MV-4-11 (cell line): Measurements from ENCODE around the gene GRB7.
"Not testable (repeated sequence)": the region's sequence is repeated elsewhere in the genome, so short reads cannot be mapped to it uniquely, and the experiment has no call there.

Experiments
- DNase-seq: peaks from one replicate; lab custom pipeline; 2025; lab: John Stamatoyannopoulos, UW

The GRB7 gene

GRCh38 chr17:39752241-39752881 is 14.6 kb downstream of the GRB7 start:
- DNase-seq = no peak

GRCh38 chr17:39753514-39754160 is 15.9 kb downstream of the GRB7 start:
- DNase-seq = peak; percentile 57

- DNase-seq = peak; percentile 94
Observed at GRCh38 chr17:39754161-39754957, 16.6 kb downstream of the GRB7 start.

GRCh38 chr17:39754958-39755553 is 17.3 kb downstream of the GRB7 start:
- DNase-seq = no peak

DNA sequence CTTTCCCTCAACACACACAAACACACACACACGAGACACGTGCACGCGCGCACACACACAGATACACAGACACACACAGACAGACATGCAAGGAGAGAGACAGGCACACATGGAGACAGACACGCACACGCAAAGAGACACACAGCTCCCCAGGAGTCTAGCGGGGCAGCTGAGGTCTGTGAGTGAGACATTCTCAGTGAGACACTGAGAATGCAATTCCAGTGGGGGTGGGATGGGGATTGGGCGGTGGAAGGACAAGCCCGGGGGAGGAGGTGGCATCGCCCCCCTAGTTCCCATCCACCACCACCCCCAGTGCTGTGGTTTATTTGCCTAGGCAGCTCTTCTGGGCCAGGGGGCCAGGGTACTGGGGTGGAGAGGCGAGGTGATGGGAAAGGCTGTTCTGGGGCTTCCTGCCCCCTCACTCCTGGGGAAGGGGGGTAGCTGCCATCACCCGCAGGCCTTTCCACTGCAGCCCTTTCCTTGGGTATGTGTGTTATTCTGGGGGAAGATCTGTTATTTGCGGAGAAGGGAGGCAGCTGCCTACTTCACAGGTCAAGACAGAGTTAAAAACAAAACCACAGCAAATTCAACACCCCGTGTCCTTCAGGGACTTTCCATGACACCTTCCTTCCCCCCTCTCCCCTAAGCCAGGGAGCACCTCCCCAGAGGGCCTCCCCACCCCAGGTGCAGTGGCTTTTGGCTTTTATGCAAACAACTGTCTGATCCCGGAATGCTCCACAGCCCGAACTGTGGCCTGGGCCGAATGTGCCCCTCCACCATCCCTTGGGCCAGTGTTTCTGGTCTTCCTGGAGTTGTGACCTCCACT is 18.0 kb downstream of the GRB7 start:
- DNase-seq = no peak

DNA sequence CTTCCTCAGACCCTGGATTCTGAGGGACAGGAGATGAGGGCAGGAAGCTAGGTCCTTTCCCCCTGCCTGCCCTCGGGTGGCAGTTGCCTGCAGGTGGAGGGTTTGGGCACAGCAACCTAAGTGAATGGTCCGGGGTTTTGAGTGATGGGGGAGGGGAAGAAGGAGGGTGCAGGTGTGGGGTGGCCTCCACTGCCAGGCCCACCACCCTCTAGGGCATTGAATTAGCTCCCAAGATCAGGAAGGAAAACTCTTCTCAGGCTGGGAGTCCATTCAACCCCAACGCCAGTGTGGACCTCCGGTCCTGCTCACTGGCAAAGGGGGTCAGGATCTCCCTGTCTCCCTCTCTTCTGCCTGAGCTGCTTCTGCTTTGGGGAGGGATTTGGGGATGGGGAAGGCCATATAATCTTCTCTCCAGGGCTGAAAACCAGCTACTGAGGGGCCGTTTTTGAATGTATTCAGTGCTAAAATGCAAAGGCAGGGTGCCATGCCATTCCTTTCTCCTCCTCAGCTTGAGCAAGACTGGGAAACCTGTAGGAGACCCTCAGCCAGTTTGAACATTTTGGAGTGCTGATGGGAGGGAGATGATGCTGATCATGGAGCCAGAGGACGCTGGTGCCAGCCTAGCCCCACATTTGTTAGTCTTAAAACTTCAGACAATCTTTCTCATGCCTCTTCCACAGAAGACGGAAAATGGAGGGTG is 18.8 kb downstream of the GRB7 start:
- no peak for DNase-seq

GRCh38 chr17:39757176-39757662 is 19.5 kb downstream of the GRB7 start:
- no peak for DNase-seq

GRCh38 chr17:39757931-39758873 is 20.5 kb downstream of the GRB7 start:
- DNase-seq = peak; percentile 95

GRCh38 chr17:39759204-39759603 is 21.5 kb downstream of the GRB7 start:
- no peak for DNase-seq

DNA sequence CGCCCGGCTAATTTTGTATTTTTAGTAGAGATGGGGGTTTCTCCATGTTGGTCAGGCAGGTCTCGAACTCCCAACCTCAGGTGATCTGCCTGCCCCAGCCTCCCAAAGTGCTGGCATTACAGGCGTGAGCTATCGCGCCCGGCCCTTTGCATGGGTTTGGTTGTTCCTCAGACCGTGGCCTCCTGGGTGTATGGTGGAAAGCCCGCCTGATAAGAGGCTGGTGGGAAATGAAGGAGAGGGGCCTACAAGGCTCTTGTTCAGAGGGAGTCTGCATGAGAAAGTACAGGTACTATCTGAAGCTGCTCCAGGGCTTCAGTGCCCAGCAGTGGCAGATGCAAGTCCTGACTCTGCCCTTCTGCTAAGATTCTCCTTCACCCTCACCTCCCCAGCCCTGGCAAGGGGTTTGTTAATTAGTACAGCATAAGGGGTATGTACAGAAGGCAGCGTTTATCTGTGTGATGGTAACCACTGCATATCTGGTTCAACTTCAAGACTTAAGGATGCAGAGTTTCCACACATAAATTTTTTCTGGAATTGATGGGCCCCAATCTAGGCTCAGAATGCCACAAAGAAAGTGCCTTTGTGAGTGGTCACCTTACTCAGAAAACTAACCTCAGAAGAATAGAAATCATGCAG is 24.2 kb downstream of the GRB7 start:
- DNase-seq = no peak

GRCh38 chr17:39763051-39763820 is 25.5 kb downstream of the GRB7 start:
- no peak for DNase-seq

DNA sequence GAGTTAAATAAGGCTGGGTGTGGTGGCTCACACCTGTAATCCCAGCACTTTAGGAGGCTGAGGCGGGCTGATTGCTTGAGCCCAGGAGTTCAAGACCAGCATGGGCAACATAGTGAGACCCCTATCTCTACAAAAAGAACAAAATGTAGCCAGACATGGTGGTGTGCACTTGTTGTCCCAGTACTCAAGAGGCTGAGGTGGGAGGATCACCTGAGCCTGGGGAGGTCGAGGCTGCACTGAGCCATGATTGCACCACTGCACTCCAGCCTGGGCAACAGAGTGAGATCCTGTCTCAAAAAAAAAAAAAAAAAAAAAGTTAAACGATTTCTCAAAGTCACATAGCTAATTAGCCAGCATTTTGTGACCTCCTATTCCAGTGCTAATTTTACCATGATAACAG is 26.4 kb downstream of the GRB7 start:
- not testable (repeated sequence) for DNase-seq

DNA sequence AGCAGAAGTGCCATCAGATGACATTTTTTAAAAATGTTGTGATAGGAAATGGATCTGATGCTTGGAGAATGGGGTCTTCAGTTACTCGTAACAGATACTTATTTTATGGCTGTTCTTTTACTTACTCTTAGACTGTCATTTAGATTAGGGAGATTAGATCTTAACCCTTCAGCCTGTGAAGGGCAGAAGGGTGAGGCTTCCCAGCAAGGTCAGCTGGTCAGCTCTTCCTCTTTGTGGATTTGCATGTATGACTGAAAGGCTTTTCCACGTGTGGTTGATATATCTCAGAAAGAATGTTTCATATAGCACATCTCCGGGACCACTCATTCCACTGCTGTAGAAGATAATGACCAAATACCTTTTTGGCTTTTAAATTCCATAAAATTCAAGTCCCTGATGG is 27.4 kb downstream of the GRB7 start:
- DNase-seq = no peak

DNA sequence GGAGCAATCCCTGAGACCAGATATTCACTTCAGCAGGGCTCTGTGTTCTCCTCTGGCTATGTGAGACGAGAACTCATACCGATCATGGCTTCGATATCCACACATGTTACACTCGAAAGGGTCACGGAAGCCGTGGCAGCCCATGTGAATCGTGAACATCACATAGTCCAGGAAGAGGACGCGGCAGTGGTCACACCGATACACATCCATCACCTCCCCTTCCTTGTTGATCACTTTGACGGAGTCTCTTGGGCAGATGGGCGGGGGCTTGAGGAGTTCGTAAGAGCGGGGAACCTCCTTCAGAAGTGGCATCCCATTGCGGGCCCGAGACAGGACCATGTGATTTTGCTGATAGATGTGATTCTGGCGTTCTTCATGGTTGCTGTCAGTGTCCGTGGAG is 28.0 kb downstream of the GRB7 start:
- DNase-seq = no peak

- DNase-seq = no peak
Observed at GRCh38 chr17:39767147-39767546, 29.4 kb downstream of the GRB7 start.

GRCh38 chr17:39769974-39770587 is 32.3 kb downstream of the GRB7 start:
- DNase-seq = no peak

DNA sequence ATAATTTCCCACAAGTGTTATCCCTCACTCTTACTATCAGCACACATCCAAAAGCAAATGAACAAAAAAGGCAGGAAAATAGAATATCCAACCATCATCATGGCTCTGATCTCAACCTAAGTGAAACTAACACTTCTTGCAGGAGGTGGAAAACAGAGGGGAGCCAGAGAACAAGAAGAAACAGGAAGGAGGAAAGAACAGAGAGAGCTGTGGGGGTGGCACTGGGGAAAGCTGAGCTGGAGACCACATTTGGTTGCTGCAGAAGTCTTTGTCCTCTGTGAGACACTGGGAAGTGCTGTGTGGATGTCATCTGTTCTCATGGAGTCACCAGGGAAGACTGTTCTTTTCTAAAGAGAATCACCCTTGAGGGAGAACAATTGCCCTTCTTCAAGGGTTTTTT is 34.7 kb downstream of the GRB7 start:
- no peak for DNase-seq
